Transverse colon (tissue), 4 donors: ENCODE measurements around the gene VWF.

Source experiments
- POLR2AphosphoS5 ChIP-seq, 3 donors: sonication (generic); formaldehyde crosslinking; IDR thresholded peaks; one replicate each; pipeline ENCODE4 v1.6.1; 2016; ENCODE audit warnings: antibody characterized with exemption in 3 of 3
- TF ChIP-seq, protein P1 (sequence below), 5 experiments: fragments of 200-600 bp in 3 of 5; fragments of 450-650 bp in 2 of 5; sonication (generic) in 3 of 5; IDR thresholded peaks; 1 replicate in 2 of 5; 2 replicates in 3 of 5; pipeline ENCODE4 v1.5.1; 2016 to 2017; ENCODE audit warnings: antibody characterized with exemption in 5 of 5, inconsistent platforms in 3 of 5, mild to moderate bottlenecking in 2 of 5, moderate library complexity in 1 of 5

DNA sequence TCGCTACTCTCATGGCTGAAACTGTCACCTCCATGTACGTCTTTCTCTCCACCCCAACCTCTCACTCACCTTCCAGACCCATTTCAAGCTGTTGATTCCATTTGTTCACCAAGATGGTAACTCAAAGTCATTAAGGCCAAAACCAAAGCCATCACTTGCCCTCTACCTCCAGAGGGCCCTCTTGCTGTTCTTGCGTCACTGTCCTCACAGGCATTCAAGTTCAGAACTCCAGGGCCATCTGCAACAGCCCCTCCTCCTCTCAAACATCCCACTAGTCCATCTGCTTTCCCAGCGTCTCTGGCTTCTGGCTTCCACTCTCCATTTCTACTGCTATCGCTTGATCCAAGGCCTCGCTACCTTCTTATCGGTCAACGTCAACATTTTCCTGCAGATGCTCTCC, 74.5 kb downstream of the VWF start:
- TF ChIP-seq, protein P1, sequence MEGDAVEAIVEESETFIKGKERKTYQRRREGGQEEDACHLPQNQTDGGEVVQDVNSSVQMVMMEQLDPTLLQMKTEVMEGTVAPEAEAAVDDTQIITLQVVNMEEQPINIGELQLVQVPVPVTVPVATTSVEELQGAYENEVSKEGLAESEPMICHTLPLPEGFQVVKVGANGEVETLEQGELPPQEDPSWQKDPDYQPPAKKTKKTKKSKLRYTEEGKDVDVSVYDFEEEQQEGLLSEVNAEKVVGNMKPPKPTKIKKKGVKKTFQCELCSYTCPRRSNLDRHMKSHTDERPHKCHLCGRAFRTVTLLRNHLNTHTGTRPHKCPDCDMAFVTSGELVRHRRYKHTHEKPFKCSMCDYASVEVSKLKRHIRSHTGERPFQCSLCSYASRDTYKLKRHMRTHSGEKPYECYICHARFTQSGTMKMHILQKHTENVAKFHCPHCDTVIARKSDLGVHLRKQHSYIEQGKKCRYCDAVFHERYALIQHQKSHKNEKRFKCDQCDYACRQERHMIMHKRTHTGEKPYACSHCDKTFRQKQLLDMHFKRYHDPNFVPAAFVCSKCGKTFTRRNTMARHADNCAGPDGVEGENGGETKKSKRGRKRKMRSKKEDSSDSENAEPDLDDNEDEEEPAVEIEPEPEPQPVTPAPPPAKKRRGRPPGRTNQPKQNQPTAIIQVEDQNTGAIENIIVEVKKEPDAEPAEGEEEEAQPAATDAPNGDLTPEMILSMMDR (IDR thresholded peaks at IDR 0.05) = no peak
- no peak for TF ChIP-seq POLR2AphosphoS5 (IDR thresholded peaks at IDR 0.05)
